ENCODE measurements around the gene BNC2.

DNA sequence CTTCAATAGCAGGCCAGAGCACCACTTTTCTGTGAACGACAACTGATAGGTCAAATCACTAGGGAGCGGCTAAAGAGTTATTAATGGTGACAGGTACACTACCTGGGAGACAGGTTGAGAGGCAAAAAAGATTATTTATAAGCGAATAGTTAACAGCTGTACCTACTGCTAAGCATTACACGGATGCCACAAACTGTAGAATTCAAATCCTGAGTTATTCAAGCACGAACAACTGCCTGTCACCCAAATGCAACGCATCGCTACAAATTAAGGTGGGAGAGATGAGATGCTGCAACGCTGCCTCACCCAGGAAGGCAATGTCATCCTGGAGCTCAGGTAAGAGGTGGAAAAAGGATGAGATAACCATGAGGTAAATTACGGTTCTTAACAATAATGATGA, 342.9 kb downstream of the BNC2 start:
- TF ChIP-seq, protein P1, sequence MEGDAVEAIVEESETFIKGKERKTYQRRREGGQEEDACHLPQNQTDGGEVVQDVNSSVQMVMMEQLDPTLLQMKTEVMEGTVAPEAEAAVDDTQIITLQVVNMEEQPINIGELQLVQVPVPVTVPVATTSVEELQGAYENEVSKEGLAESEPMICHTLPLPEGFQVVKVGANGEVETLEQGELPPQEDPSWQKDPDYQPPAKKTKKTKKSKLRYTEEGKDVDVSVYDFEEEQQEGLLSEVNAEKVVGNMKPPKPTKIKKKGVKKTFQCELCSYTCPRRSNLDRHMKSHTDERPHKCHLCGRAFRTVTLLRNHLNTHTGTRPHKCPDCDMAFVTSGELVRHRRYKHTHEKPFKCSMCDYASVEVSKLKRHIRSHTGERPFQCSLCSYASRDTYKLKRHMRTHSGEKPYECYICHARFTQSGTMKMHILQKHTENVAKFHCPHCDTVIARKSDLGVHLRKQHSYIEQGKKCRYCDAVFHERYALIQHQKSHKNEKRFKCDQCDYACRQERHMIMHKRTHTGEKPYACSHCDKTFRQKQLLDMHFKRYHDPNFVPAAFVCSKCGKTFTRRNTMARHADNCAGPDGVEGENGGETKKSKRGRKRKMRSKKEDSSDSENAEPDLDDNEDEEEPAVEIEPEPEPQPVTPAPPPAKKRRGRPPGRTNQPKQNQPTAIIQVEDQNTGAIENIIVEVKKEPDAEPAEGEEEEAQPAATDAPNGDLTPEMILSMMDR (IDR thresholded peaks at IDR 0.05) = no peak
- no peak for TF ChIP-seq POLR2A (IDR thresholded peaks at IDR 0.05)

All from right lobe of liver (tissue), 4 donors.